ENCODE results near the gene HECTD4. TPM values are rescaled to one million over a fixed set of nuclear protein-coding genes. Genes with fewer than 3 reads are reported as not detected.
A peak's percentile ranks its signal among the peaks of the same experiment; 100 is the strongest.

HECTD4 gene
- total RNA-seq, 1 experiment from 2014 or later: 30.0 TPM

- no peak overlapping the region for H2BK120ac ChIP-seq (ENCODE audit: low read depth, low read length, poor library complexity, severe bottlenecking)
- no peak overlapping the region for H3K9ac ChIP-seq (ENCODE audit: extremely low read depth, insufficient read length, low read length)
- H3T11ph ChIP-seq (ENCODE audit: low read length): no peak overlapping the region
- H4K8ac ChIP-seq (replicated peaks; ENCODE audit: insufficient read length, low read depth, low read length): no peak overlapping the region
- no peak overlapping the region for H2BK12ac ChIP-seq (ENCODE audit: insufficient read length, low read depth, low read length)
- peak overlapping the region; percentile 90 to 94 for H3K4me3 Mint-ChIP-seq
- no peak overlapping the region for H4K5ac ChIP-seq (ENCODE audit: insufficient read length, low read depth, low read length)
- no peak overlapping the region for H2BK5ac ChIP-seq (ENCODE audit: insufficient read length, low read length)
- H3K79me1 ChIP-seq (ENCODE audit: insufficient read depth, low read depth, low read length, poor library complexity, severe bottlenecking): peaks cover 9% of the 10 kb centered on the region
- no peak overlapping the region for H3K56ac ChIP-seq (ENCODE audit: insufficient read length, low read depth, low read length)
- H3K18ac ChIP-seq (ENCODE audit: insufficient read length, low read depth, low read length): no peak overlapping the region
- TF ChIP-seq CTCF (conservative IDR thresholded peaks at IDR 0.05): no peak
- no peak overlapping the region for H3K14ac ChIP-seq (ENCODE audit: insufficient read depth, low read length)
- H3K27me3 ChIP-seq (ENCODE audit: insufficient read depth, low read length): no peaks in the 10 kb centered on the region
- no peaks in the 10 kb centered on the region for H3K4me1 ChIP-seq (ENCODE audit: insufficient read depth, low read length)
- peaks cover 31% of the 10 kb centered on the region for H3K79me2 ChIP-seq (ENCODE audit: insufficient read depth, low read length)
- no peak overlapping the region for H3K27ac ChIP-seq (ENCODE audit: insufficient read length, low read depth, low read length)
- no peak overlapping the region for H3K4me2 ChIP-seq (ENCODE audit: insufficient read depth, insufficient read length, low read length)
- H2AK5ac ChIP-seq (ENCODE audit: insufficient read length, low read length): no peak overlapping the region
- no peak overlapping the region for H2BK15ac ChIP-seq (ENCODE audit: low read depth, low read length)
- H3K9me3 ChIP-seq (ENCODE audit: control insufficient read depth, low read depth, low read length): no peaks in the 10 kb centered on the region
- H3K27ac Mint-ChIP-seq: peak overlapping the region in 1 of 3 experiments; percentile 30; a peak in 4 of 7 replicates
- peaks cover 0 to 7% (median 7%) of the 10 kb centered on the region in 3 experiments; a peak in 4 of 7 replicates for H3K36me3 Mint-ChIP-seq (ENCODE audit: insufficient read depth in 1 of 3, low read depth in 3 of 3)
- H4K91ac ChIP-seq (ENCODE audit: insufficient read length, low read depth, low read length): no peak overlapping the region
- peaks cover 0 to 3% of the 10 kb centered on the region in 2 experiments; a peak in 1 of 5 replicates for H3K9me3 Mint-ChIP-seq
- H3K23me2 ChIP-seq (ENCODE audit: insufficient read length, low read depth, low read length, poor library complexity, severe bottlenecking): peaks cover 3% of the 10 kb centered on the region
- H3K27me3 Mint-ChIP-seq (ENCODE audit: low read depth): no peaks in the 10 kb centered on the region
- peaks cover 2% of the 10 kb centered on the region for H4K20me1 ChIP-seq (ENCODE audit: control insufficient read depth, insufficient read depth, insufficient read length)
- DNase-seq: no peak
- H3K23ac ChIP-seq (ENCODE audit: insufficient read length, low read depth, low read length): no peak overlapping the region
- H3K4me1 Mint-ChIP-seq: peaks cover 10 to 13% of the 10 kb centered on the region in 2 experiments; a peak in 2 of 4 replicates
- no peak overlapping the region for H3K4ac ChIP-seq (ENCODE audit: low read depth, low read length)
- no peak overlapping the region for H2BK20ac ChIP-seq (ENCODE audit: low read depth, low read length, poor library complexity, severe bottlenecking)
- WGBS (ENCODE audit: extremely low coverage, insufficient read length, low lambda C conversion rate): no CpG with 5 or more reads among the region's 3 CpGs
- no peak overlapping the region for H2AFZ ChIP-seq (ENCODE audit: low read length)
These were observed 38.5 kb upstream of the HECTD4 start for GRCh38 chr12:112420740-112421139.

Data from H9 (cell line).